ENCODE results near the gene FAM149B1.

- no peak for TF ChIP-seq CTCF (IDR thresholded peaks at IDR 0.05; ENCODE audit: borderline replicate concordance, extremely low read depth, low read length, poor library complexity, severe bottlenecking)
- no peak for TF ChIP-seq EZH2 (IDR thresholded peaks at IDR 0.05; ENCODE audit: borderline replicate concordance, low read depth, low read length, severe bottlenecking)
Observed at GRCh38 chr10:73174148-73174925, 6.4 kb downstream of the FAM149B1 start.
